Ectodermal cell (in vitro differentiated cells): ENCODE measurements around the gene RUSF1.

Experiments used
- H3K27ac ChIP-seq: 2 replicates; pipeline ENCODE4 v1.7.0; 2013; ENCODE audit warnings: mild to moderate bottlenecking, low read depth, low read length; ENCODE audit not compliant: insufficient read depth, poor library complexity, severe bottlenecking
- H3K27me3 ChIP-seq: 2 replicates; pipeline ENCODE4 v1.7.0; 2013; ENCODE audit warnings: mild to moderate bottlenecking, low read length; ENCODE audit not compliant: insufficient read depth, control insufficient read depth, poor library complexity, severe bottlenecking
- H3K36me3 ChIP-seq: one replicate; pipeline ENCODE4 v1.7.0; 2013; ENCODE audit warnings: low read length; ENCODE audit not compliant: control insufficient read depth, insufficient read depth
- H3K4me1 ChIP-seq: one replicate; pipeline ENCODE4 v1.7.0; 2013; ENCODE audit warnings: low read length; ENCODE audit not compliant: control insufficient read depth, insufficient read depth
- H3K4me3 ChIP-seq: 2 replicates; pipeline ENCODE4 v1.7.0; 2013; ENCODE audit warnings: low read depth, low read length, control low read depth; ENCODE audit not compliant: insufficient read depth
- H3K9me3 ChIP-seq: 2 replicates; pipeline ENCODE4 v1.7.0; 2013; ENCODE audit warnings: mild to moderate bottlenecking, low read length, moderate library complexity; ENCODE audit not compliant: control insufficient read depth
- WGBS, 2 experiments: methylation state at CpG; one replicate each; pipeline ENCODE4 v1.1.7; 2013; ENCODE audit warnings: missing lambda C conversion rate in 2 of 2; 5-methylcytosine and 5-hydroxymethylcytosine counted together

Gene RUSF1

DNA sequence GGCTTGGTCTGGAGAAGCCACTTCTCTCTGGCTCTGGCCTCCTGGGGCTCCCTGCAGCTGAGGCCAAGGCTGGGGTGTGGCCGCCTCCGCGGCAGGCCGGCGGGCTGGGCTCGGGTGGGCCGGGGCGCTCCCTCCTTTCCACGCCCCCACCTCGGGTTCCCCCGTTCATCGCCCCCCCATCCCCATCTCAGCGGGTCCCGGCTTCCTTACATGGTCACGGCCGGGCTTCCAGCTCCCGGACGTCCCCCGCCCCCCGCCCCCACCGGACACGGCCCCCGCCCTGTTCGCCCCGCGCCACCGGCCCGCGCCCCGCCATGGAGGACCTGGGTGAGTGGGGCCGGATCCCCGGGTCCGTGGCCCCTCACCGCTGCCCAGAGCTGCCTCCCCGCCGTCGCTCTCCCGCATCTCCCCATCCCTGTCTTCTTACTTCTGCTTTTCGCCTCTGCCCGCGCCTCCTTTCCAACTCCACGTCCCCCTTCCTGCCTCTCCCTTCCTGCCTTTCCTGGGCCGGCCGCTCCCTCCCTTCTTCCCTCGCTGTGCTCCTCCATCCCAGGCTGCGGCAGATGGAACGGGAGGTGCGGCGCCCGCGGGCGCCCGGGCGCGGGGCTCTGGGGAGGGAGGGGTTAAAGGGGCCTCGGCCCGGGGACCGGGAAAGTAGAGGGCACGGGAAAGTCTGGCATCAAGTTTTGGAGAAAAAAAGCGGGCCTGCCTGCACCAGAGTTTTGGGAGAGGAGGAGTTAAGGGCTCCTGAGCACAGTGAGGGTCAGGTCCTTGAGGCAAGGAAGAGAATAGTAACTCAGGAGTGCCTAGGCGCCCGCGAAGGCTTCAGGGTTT lies 36.1 kb downstream of the RUSF1 start, which contains the start of gene TGFB1I1:
Gene TGFB1I1 (plus strand): TSS at position 278 of the 834 bp plus-strand sequence. CDS start 37 bp downstream, at position 315.
- H3K27me3 ChIP-seq, result peaks cover 59% of the 10 kb centered on the region
- no peaks in the 10 kb centered on the region for H3K36me3 ChIP-seq

DNA sequence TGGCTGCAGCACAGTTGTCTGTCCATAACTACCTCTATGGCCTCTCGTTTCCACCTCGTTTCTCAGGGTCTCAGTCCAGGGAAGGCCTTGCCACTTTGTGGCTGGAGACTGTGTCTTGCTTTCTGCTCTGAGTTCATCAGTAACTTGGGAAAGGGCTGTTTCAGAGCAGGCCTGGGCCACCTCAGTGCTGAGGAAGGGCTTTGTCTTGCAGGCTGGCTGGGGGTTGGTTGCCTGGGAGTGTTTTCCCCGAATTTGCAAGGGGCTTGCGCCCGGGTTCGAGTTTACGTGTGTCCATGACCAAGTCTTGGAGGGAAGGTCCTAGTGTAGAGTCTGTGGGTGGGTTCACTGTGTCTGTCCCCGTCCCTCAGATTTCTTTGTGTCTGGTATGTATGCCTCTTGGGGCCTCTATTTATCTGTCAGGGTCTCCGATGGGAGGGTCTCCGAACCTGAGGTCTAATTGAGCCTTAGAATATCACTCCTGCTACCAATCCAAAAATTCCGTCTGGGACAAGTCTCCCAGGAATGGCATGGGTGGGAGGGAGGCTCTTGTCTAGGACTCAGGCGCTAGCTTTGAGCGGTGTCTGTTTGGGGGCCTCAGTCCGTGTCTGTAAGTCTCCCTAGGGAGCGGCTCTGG lies 36.8 kb downstream of the RUSF1 start:
- no peaks in the 10 kb centered on the region for H3K9me3 ChIP-seq
- peak overlapping the region; percentile 45 for H3K4me3 ChIP-seq
- no peak overlapping the region for H3K27ac ChIP-seq
- peaks cover 51% of the 10 kb centered on the region for H3K27me3 ChIP-seq
- no peaks in the 10 kb centered on the region for H3K36me3 ChIP-seq
- H3K4me1 ChIP-seq, result peaks cover 5% of the 10 kb centered on the region
- WGBS, 2 experiments, result 54 to 58% methylated on average over 15 of the region's 15 CpGs

More for the DNA sequence above, 36.1 kb downstream of the RUSF1 start, which contains the start of gene TGFB1I1:
- peaks cover 5% of the 10 kb centered on the region for H3K4me1 ChIP-seq
- WGBS, 2 experiments, result 1% methylated on average over 58 to 62 of the region's 63 CpGs
- H3K9me3 ChIP-seq, result no peaks in the 10 kb centered on the region
- peak within 1 kb of the TSS; percentile 45 for H3K4me3 ChIP-seq
- no peak within 1 kb of the TSS for H3K27ac ChIP-seq

DNA sequence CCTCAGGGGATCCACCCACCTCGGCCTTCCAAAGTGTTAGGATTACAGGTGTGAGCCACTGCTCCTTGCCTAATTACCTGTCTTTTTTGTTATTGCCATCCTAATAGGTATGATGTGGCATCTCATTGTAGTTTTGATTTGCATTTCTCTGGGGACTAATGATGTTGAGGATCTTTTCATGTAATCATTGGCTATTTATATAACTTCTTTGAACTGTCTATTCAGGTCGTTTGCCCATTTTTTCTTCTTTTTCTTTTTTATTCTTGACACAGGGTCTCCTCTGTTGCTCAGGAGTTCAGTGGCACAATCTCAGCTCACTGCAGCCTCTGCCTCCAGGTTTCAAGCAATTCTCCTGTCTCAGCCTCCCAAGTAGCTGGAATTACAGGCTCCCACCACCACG lies 37.6 kb downstream of the RUSF1 start:
- Histone ChIP-seq H3K27me3 (peaks cover 44% of the 10 kb centered on the region), H3K27ac (no peak overlapping the region), H3K4me1 (peaks cover 5% of the 10 kb centered on the region), H3K9me3 (no peaks in the 10 kb centered on the region), H3K4me3 (no peak overlapping the region), H3K36me3 (no peaks in the 10 kb centered on the region)
- 84 to 90% methylated on average over 3 of the region's 3 CpGs for WGBS, 2 experiments

DNA sequence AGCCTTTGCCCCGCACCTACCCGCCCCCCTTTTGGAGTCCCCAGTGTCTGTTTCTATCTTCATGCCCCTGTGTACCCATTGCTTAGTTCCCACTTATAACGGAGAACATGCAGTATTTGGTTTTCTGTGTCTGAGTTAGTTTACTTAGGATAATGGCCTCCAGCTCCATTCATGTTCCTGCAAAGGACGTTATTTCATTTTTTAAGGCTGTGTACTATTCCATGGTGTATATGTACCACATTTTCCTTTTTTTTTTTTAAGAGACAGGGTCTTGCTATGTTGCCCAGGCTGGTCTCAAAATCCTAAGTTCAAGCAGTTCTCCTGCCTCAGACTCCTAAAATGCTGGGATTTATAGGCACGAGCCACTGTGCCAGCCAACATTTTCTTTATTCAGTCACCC lies 40.3 kb downstream of the RUSF1 start:
- Histone ChIP-seq H3K9me3 (no peaks in the 10 kb centered on the region), H3K4me1 (peaks cover 5% of the 10 kb centered on the region), H3K4me3 (no peak overlapping the region), H3K36me3 (no peaks in the 10 kb centered on the region), H3K27ac (no peak overlapping the region), H3K27me3 (peaks cover 22% of the 10 kb centered on the region)
- 92 to 93% methylated on average over 4 to 5 of the region's 5 CpGs for WGBS, 2 experiments

DNA sequence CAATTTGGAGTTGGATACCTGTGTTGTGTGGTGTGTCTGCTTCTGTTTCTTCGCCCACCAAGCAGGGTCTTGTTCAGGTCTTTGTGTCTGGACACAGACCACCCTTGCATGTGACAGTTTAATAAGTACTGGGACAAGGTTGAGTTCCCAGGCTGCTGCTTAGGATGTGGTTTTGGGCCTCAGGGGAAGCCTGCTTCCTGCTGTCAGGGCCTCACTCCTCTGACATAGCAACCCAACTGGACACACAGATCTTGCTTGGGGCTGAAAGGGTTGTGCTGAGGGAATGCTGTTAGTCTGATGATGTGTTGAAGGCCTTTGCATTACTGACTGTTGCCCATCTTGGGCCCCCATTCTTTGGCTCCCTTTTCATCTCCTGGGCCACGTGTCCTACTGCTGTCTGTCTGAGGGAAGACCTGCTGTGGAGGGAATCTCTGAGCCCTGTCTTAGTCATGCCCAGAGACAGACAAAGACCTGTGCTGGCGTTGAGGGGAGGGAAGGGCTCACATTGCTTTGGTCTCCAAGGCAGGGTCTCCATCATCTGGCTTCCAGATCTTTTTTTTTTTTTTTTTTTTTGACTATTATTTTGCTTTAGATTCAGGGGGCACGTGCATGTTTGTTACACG lies 40.9 kb downstream of the RUSF1 start:
- H3K36me3 ChIP-seq, result no peaks in the 10 kb centered on the region
- H3K4me1 ChIP-seq, result peaks cover 5% of the 10 kb centered on the region
- H3K9me3 ChIP-seq, result no peaks in the 10 kb centered on the region
- peaks cover 16% of the 10 kb centered on the region for H3K27me3 ChIP-seq
- H3K27ac ChIP-seq, result no peak overlapping the region
- WGBS, 2 experiments, result 81 to 85% methylated on average over 3 of the region's 5 CpGs
- no peak overlapping the region for H3K4me3 ChIP-seq

DNA sequence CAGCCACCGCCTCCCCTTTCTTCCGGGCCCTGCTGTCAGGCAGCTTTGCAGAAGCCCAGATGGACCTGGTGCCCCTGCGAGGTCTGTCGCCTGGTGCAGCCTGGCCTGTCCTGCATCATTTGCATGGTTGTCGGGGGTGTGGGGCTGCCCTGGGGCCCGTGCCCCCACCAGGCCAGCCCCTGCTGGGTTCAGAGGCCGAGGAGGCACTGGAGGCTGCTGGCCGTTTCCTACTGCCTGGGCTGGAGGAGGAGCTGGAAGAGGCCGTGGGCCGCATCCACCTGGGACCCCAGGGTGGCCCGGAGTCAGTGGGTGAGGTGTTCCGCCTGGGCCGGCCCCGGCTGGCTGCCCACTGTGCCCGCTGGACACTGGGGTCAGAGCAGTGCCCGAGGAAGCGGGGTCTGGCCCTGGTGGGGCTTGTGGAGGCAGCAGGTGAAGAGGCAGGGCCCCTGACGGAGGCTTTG lies 41.8 kb downstream of the RUSF1 start:
- Histone ChIP-seq H3K4me3 (no peak overlapping the region), H3K36me3 (no peaks in the 10 kb centered on the region), H3K4me1 (peaks cover under 1% of the 10 kb centered on the region), H3K27ac (no peak overlapping the region), H3K27me3 (peaks cover 8% of the 10 kb centered on the region), H3K9me3 (no peaks in the 10 kb centered on the region)
- WGBS, 2 experiments, result 94 to 96% methylated on average over 18 of the region's 18 CpGs

DNA sequence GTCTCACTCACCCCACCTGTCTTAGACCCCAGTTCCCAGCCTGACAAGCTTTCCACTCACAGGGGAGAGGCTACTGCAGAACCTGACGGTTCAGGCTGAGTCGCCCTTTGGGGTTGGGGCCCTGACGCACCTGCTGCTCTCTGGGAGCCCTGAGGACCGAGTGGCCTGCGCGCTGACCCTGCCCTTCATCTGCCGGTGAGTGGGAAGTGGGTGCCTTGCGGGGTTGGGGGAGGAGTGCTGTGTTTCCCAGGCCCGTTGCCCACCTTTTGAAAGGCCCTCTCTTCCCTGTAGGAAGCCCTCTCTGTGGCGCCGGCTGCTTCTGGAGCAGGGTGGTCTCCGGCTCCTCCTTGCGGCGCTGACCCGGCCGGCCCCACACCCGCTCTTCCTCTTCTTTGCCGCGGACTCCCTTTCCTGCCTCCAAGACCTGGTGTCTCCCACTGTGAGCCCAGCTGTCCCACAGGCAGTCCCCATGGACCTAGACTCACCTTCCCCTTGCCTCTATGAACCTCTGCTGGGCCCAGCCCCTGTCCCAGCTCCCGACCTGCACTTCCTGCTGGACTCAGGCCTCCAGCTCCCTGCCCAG lies 42.3 kb downstream of the RUSF1 start:
- no peak overlapping the region for H3K4me3 ChIP-seq
- no peaks in the 10 kb centered on the region for H3K4me1 ChIP-seq
- 94 to 95% methylated on average over 20 of the region's 20 CpGs for WGBS, 2 experiments
- peaks cover 3% of the 10 kb centered on the region for H3K27me3 ChIP-seq
- no peaks in the 10 kb centered on the region for H3K9me3 ChIP-seq
- no peak overlapping the region for H3K27ac ChIP-seq
- no peaks in the 10 kb centered on the region for H3K36me3 ChIP-seq

DNA sequence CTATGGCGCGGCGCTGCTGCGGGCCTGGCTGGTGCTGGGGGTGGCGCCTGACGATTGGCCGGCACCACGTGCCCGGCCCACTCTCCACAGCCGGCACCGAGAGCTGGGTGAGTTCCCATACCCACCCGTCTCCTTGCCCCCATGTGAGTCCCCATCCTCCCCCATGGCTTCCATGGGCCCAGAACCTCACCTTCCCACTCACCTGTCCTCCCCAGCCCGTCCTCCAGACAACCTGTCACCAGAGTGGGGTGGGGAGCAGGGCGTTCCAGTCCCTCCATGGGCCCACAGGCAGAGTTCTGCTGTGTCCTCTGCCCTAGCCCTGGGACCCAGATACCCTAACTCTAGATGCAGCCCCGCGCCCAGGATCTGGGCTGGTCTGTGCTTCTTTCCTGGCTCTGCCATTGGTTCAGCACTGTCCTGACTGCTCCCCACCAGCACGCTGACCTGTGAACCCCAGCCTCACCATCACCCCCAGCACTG lies 43.4 kb downstream of the RUSF1 start:
- H3K9me3 ChIP-seq, result no peaks in the 10 kb centered on the region
- H3K36me3 ChIP-seq, result no peaks in the 10 kb centered on the region
- H3K4me1 ChIP-seq, result no peaks in the 10 kb centered on the region
- H3K27me3 ChIP-seq, result no peaks in the 10 kb centered on the region
- no peak overlapping the region for H3K4me3 ChIP-seq
- WGBS, 2 experiments, result 93% methylated on average over 17 of the region's 17 CpGs
- no peak overlapping the region for H3K27ac ChIP-seq

DNA sequence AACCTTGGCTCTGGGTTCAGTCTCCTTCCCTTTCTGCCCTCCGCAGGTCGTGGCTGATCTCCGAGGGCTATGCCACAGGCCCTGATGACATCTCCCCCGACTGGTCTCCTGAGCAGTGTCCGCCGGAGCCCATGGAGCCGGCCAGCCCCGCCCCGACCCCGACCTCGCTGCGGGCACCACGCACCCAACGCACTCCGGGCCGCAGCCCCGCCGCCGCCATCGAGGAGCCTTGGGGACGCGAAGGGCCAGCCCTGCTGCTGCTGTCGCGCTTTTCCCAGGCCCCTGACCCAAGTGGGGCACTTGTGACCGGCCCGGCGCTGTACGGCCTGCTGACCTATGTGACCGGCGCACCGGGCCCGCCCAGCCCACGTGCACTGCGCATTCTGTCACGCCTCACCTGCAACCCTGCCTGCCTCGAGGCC lies 43.8 kb downstream of the RUSF1 start:
- Histone ChIP-seq H3K9me3 (no peaks in the 10 kb centered on the region), H3K27ac (no peak overlapping the region), H3K36me3 (no peaks in the 10 kb centered on the region), H3K27me3 (no peaks in the 10 kb centered on the region), H3K4me1 (no peaks in the 10 kb centered on the region), H3K4me3 (no peak overlapping the region)
- WGBS, 2 experiments, result 94 to 95% methylated on average over 36 of the region's 36 CpGs
